Measurements from ENCODE around the gene DPP7.

DPP7 gene

DNA sequence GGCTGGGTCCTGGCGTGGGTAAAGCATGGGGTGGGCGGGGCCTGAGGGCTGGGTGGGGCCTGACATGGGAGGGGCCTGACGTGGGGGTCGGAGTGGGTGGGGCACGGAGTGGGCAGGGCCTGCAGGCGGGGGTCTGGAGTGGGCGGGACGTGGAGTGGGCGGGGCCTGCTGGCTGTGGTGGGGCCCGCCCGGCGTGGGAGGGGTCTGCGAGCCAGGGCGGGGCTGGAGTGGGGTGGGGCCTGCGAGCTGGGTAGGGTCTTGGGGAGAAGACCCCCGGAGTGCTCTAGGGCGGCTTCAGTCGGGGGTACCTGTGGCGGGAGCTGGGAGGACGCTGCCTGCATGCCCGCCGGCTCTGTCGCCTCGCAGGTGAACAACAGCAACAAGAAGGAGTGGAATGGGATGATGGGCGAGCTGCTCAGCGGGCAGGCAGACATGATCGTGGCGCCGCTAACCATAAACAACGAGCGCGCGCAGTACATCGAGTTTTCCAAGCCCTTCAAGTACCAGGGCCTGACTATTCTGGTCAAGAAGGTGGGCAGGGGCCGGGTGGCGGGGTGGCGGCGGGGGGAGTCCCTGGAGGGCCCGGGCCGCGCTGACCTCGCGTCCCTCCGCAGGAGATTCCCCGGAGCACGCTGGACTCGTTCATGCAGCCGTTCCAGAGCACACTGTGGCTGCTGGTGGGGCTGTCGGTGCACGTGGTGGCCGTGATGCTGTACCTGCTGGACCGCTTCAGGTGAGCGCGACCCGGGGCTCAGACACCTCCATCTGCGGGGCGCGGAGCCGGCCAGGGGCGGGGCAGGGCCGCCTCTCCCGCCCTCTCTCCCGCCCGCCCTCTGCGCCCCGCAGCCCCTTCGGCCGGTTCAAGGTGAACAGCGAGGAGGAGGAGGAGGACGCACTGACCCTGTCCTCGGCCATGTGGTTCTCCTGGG is 47.3 kb upstream of the DPP7 start:
- Histone ChIP-seq H3K27me3 (ENCODE audit: control insufficient read depth, insufficient read depth, low read length) (peaks cover 6% of the 10 kb centered on the region), H3K4me1 (no peaks in the 10 kb centered on the region), H3K9me3 (ENCODE audit: control insufficient read depth, low read length) (no peaks in the 10 kb centered on the region), H3K27ac (no peak overlapping the region), H3K9ac (no peak overlapping the region), H3K4me3 (ENCODE audit: low read depth, low read length) (peak overlapping the region; percentile 39), H3K36me3 (ENCODE audit: control insufficient read depth, insufficient read depth, low read length) (no peaks in the 10 kb centered on the region), H3K79me2 (no peaks in the 10 kb centered on the region), H2AFZ (no peak overlapping the region), H3K4me2 (ENCODE audit: low read length) (peak overlapping the region; percentile 26)
- TF ChIP-seq, protein P1, sequence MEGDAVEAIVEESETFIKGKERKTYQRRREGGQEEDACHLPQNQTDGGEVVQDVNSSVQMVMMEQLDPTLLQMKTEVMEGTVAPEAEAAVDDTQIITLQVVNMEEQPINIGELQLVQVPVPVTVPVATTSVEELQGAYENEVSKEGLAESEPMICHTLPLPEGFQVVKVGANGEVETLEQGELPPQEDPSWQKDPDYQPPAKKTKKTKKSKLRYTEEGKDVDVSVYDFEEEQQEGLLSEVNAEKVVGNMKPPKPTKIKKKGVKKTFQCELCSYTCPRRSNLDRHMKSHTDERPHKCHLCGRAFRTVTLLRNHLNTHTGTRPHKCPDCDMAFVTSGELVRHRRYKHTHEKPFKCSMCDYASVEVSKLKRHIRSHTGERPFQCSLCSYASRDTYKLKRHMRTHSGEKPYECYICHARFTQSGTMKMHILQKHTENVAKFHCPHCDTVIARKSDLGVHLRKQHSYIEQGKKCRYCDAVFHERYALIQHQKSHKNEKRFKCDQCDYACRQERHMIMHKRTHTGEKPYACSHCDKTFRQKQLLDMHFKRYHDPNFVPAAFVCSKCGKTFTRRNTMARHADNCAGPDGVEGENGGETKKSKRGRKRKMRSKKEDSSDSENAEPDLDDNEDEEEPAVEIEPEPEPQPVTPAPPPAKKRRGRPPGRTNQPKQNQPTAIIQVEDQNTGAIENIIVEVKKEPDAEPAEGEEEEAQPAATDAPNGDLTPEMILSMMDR (IDR thresholded peaks at IDR 0.05) = no peak

DNA sequence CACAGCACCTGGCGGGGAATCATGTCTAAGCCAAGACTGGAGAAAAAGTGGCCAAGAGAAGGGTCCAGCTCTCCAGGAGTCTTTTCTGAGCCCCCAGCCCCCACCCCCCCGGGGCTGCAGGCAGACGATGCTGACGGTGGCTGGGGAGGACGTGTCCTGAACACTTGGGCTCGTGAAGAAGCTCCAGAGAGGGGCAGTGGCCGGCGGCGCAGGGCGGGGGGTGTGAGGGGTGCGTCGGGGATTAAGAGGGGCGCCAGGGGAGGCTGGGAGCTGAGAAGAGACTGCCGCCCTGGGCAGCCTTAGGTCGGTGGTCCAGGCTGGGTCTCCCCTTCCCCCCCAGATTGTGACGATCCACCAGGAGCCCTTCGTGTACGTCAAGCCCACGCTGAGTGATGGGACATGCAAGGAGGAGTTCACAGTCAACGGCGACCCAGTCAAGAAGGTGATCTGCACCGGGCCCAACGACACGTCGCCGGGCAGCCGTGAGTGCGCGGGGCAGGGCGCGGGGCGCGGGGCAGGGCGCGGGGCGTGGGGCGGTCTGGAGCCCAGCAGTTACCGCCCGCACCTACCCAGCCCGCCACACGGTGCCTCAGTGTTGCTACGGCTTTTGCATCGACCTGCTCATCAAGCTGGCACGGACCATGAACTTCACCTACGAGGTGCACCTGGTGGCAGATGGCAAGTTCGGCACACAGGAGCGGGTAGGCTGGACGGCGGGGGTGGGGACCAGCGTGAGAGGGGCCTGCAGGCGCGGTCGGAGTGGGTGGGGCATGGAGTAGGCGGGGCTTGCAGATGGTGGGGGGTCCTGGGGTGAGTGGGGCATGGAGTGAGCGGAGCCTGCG is 46.4 kb upstream of the DPP7 start:
- Histone ChIP-seq H3K27me3 (ENCODE audit: control insufficient read depth, insufficient read depth, low read length) (peaks cover 5% of the 10 kb centered on the region), H3K4me3 (ENCODE audit: low read depth, low read length) (no peak overlapping the region), H3K36me3 (ENCODE audit: control insufficient read depth, insufficient read depth, low read length) (no peaks in the 10 kb centered on the region), H2AFZ (no peak overlapping the region), H3K9me3 (ENCODE audit: control insufficient read depth, low read length) (no peaks in the 10 kb centered on the region), H3K79me2 (no peaks in the 10 kb centered on the region), H3K9ac (no peak overlapping the region), H3K27ac (no peak overlapping the region), H3K4me2 (ENCODE audit: low read length) (no peak overlapping the region), H3K4me1 (no peaks in the 10 kb centered on the region)
- TF ChIP-seq, protein P1 (IDR thresholded peaks at IDR 0.05) = no peak

DNA sequence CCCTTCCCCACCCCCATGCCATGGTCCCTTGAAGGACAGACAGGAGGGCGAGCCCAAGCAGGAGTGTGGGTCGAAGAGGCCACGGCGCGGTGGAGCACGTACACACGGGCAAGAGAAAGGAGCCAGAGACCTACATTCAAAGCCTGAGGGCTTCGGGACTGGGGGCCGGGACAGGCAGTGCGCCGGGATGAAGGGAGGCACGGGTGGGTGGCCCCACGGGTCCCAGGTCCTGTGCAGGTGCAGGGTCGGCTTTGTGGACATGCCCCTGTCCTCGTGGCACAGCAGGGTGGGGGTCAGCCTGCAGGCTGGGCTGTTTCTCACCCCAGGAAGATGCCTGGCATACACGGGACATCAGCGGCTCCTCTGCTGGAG is 45.5 kb upstream of the DPP7 start:
- Histone ChIP-seq H3K4me2 (ENCODE audit: low read length) (no peak overlapping the region), H3K27me3 (ENCODE audit: control insufficient read depth, insufficient read depth, low read length) (peaks cover 5% of the 10 kb centered on the region), H3K9me3 (ENCODE audit: control insufficient read depth, low read length) (no peaks in the 10 kb centered on the region), H3K36me3 (ENCODE audit: control insufficient read depth, insufficient read depth, low read length) (no peaks in the 10 kb centered on the region), H3K9ac (no peak overlapping the region), H3K27ac (no peak overlapping the region), H3K4me1 (no peaks in the 10 kb centered on the region), H2AFZ (no peak overlapping the region), H3K79me2 (no peaks in the 10 kb centered on the region), H3K4me3 (ENCODE audit: low read depth, low read length) (no peak overlapping the region)
- TF ChIP-seq, protein P1 (IDR thresholded peaks at IDR 0.05) = no peak

DNA sequence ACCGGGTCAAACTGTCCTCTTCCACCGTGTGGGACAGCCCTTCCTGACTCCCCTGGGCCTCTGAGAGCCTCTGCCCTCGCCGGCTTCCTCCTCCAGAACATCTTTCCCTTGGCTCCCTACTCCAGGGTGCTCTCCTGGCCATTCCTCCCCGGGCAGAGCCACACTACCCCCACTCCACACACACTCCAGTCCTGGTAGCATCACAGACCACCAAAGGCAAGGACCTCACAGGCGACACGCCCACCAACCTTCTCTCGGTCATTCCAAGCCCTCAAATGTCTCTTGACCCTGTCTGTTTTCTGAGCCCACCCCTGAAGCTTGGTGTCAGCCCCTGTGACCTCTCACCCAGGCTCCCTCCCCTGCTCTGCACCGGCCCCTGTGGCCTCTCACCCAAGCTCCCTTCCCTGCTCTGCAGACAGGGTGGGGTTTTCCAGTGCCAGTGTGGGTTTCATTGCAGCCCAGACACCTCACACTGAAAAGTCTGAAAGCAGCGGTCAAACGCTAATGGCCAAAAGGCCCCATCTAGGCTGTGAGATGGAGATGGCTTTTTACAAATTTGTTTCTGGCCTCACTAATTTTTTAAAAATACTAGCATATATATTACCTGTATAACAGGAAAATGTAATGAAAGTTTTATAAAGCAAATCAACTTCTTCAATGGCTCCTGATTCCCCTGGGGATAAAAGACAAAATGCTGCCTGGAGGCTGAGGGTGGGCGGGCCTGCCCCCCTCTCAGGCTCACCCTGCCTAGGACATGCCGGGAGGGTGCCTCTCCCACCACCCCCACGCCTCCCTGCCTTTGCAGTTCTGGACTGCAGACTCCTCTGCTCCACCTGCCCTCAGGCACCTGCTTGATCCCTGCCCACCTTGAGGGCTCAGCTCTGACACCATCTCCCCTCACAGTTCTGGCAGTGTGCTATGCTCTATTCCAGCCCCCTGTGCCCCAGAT is 44.8 kb upstream of the DPP7 start:
- H3K79me2 ChIP-seq = no peaks in the 10 kb centered on the region
- no peak overlapping the region for H2AFZ ChIP-seq
- H3K27ac ChIP-seq = no peak overlapping the region
- H3K36me3 ChIP-seq (ENCODE audit: control insufficient read depth, insufficient read depth, low read length) = no peaks in the 10 kb centered on the region
- H3K4me1 ChIP-seq = no peaks in the 10 kb centered on the region
- H3K27me3 ChIP-seq (ENCODE audit: control insufficient read depth, insufficient read depth, low read length) = peaks cover 5% of the 10 kb centered on the region
- H3K4me3 ChIP-seq (ENCODE audit: low read depth, low read length) = no peak overlapping the region
- TF ChIP-seq, protein P1 (IDR thresholded peaks at IDR 0.05) = no peak
- no peaks in the 10 kb centered on the region for H3K9me3 ChIP-seq (ENCODE audit: control insufficient read depth, low read length)
- H3K9ac ChIP-seq = no peak overlapping the region
- no peak overlapping the region for H3K4me2 ChIP-seq (ENCODE audit: low read length)
